ENCODE data around the gene CCL4L2. TPM values are rescaled to one million over a fixed set of nuclear protein-coding genes. Genes with fewer than 3 reads are reported as not detected.
"Not testable (repeated sequence)": the region's sequence is repeated elsewhere in the genome, so short reads cannot be mapped to it uniquely, and the experiment has no call there.

CCL4L2 gene
- total RNA-seq, 1 donor from 2014 or later, result 1.2 TPM

DNA sequence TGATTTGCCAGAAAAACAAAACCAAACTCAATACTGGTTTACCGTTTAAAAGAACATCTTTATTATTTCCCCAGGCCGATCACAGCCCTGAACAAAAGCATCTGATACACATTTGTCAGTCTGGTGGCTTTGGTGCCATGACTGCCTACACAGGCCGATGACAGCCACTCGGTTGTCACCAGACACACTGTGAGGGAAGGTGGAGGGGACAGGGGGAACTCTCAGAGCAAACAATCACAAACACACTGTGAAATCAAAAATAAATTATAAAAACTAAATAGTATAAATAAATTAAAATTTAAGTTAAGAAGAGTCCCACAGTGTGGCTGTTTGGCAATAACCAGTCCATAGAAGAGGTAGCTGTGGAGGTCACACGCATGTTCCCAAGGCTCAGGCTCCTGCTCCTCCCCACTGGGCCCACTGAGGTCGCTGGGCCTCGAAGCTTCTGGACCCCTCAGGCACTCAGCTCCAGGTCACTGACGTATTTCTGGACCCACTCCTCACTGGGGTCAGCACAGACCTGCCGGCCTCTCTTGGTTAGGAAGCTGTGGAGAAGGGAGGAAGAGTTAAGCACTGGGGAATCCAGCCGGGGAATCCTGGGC lies 15.9 kb upstream of the CCL4L2 start:
- DNase-seq (ENCODE audit: low spot score), result not testable (repeated sequence)

DNA sequence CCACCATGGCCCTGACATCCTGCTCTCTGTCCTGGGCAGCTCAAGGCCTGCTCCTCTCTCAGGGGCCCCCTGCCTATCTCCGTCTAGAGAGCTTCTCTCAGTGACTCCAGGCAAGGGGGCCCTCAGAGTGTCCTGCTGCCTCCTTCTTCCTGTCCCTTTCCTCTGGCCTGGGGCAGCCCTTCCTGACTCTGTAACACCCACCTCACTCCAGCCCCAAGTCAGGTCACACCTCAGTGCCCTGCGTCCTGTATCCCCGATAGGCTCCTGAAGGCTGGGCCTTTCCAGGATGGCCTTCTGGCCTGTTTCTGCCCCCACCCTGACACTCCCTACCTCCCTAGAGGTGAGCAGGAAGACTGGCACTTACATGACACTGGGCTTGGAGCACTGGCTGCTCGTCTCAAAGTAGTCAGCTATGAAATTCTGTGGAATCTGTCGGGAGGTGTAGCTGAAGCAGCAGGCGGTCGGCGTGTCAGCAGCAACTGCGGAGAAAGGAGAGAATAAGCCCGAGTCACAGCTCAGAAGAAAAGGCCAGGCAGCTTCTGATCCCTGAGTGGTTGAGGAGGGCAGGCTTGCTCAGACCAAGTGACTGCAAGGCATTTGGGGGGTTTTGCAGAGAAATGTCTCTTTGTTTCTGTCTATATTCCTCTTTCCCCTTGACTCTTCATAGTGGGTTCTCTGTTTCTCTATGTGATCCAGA lies 15.3 kb upstream of the CCL4L2 start:
- no peak for DNase-seq (ENCODE audit: low spot score)

DNA sequence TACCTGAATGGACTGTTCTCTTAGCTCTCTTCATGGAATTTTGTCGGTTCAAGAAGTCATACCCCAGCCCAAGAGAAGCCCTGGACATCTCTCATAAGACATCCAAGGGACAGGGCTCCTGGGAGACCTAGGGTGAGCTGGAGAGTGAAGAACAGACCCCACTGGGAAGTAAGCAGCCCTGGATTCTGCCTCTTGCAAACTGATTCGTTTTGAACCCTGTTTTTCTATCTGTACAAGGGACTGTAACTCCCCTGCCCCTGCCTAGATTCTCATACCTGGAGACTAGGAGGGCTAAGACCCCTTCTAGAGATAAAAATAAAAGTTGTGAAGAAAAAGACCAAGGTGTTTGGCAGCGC lies 14.8 kb upstream of the CCL4L2 start:
- DNase-seq (ENCODE audit: low spot score), result no peak

DNA sequence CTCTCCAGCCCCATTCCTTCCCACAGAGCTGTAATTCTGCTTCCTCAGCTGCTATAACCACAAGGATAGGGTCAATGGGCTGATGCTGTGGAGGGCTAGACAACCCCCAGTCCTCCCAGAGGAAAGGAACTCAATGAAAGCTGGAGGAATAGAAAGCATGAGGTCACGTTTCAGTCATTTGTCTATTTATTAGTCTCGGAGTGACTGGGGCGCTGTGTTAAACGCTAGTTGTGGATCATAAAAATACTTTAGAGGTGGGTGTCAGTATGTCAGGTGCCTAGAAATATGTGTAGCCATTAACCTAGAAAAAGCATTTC lies 13.5 kb upstream of the CCL4L2 start:
- DNase-seq (ENCODE audit: low spot score), result no peak

DNA sequence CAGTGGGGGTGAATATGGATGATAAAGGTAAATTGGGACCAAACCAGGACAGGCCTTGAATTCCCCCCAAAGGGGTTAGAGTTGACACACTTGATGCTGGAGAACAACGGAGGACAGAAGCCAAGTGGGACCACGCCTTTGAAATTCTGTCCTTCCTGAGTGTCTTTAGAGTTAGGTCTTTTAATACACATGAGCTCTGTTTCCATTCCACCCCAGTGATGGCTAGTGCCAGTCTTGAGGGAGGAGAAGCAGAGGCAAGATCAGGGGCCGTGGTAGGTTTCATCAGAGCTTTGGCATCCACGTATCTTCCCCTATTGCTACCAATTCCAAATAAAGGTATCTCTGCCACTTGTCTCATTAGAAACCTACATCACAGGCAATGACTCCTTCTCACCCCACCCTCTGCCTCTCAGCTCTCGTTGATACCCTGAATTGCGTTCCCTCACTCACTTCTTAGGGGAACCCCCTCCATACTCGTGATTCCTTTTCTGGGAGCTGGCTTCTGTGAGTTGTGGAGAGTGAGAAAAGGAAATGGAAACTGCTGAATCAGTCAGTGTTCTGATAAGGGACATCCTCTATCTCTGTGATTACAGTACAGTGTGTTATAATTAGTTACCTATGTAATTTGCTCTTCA lies 11.9 kb upstream of the CCL4L2 start:
- no peak for DNase-seq (ENCODE audit: low spot score)

DNA sequence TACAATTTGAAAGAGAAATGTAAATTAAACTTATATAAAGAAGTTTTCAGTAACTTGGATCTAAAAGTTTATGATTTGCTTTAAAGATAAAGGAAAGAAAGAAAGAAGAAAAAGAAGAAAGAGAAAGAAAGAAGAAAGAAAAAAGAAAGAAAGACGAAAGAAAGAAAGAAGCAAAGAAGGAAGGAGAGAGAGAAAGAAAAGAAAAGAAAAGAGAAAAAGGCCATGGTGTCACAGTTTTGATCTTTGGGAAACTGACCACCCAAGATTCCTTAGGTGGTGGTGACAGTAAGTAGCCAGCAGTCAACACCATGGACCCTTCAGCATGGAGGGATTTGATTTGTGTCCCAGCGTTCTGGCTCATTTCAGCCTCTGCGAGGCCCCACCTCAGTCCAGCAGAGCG lies 9.8 kb upstream of the CCL4L2 start:
- not testable (repeated sequence) for DNase-seq (ENCODE audit: low spot score)

DNA sequence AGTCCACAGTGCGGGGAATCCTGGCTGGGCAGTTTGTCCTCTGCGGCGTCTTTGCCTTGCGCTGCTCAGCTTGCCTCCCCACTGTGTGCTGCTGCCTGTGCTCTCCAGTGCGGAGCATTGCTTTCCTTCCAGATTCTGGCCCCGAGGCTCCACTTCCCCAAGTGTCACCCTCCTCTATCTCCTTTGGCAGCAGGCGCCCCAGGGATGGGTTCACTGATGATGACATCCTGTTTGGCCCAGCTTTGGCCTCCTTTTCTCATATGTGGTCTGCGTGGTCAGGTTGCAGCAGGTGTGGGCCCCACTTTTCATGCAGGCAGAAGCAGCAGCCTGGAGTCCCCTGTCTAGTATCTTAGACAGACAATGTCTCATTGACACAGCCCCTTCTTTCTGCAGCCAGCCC lies 9.4 kb upstream of the CCL4L2 start:
- DNase-seq (ENCODE audit: low spot score), result not testable (repeated sequence)

DNA sequence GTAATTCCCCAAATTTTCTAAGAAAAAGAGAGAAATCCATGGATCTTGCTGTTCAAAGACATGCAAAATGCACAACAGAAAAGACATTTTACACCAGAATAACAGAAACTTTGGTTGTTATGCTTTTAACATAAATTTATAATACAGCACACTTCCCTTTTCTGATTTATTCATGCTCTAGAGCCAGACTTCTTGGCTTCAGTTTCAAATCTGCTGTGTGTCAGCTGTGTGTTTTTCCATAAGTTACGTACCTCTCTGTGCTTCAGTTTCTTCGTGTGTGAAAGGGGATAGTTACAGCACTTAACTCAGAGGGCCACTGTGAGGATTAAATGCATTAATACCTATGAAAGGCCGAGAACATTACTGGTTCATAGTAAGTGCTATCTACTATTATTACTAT lies 7.5 kb upstream of the CCL4L2 start:
- DNase-seq (ENCODE audit: low spot score), result no peak

DNA sequence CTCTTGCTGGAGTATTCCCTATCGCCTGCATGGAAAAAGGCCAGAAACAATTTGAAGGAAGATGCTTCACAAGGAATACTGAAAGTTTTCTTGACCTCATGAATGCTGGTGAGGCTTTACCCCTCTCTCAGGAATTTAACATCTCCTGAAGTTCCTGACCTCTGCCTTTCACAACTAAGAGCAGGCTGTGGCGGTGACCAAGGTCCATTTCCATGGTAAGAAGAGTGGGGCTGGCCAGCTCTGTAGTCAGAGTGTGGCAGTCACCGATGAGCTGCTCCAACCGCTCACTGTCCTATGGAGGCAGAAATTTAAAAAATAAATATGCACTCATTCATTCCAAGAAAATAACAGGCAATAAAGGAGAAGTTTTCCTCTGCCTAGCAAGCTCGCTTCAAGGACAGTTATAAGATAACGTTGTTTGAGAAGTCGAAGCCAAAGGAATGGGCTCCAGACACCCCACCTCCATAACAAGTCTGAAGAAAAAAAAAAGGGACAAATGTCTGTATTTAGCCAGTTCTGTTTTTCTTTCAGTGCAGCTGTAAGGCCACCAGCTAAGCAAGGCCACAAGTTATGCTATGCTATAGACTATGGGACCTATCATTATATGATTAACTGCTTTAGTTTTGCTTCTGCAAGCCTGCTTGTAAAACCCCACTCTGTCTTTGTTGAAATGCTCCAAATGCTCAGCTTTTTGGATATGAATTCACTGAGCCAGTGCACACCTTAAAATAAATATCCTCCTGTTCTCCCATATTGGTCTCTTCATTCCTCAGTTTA lies 6.0 kb upstream of the CCL4L2 start:
- DNase-seq (ENCODE audit: low spot score), result no peak

DNA sequence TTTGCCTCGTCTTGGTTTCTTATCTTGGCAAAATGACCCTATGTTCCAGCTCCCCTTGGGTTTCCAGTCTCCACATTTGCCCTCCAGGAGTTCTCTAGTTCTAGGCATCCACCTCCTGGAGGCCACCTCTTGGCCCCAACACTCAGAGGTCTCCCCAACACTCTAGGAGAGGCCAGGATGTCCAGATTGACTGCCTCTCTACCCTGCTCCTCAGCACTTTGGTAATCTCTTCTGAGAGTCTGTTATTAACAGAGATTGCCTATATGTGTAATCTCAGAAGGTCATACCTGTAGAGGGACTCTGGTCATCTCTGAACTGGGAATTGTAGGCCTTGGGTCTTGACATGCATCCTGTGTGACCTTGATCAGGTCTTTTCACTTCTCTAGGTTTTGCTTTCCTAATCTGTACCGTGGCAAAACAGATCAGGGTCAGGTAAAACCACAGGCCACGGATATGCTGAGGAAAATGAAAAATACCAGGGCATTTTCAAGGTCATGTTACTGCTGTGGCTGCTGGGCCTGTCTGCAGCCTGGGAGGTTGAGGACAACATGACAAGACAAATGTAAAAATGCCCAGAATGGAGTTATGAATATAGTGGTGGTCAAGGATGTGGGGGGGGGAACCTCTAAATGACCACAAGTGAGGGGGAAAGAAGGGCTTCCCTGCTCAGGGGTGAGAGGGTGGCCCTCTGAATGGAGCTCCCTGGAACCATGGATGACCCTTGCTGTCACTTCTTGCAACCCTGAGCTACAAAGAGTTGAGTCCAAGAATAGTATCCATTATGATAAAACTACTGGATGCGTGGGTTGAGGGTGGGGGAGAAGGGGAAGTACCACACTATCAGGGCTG lies 5.0 kb upstream of the CCL4L2 start:
- no peak for DNase-seq (ENCODE audit: low spot score)

DNA sequence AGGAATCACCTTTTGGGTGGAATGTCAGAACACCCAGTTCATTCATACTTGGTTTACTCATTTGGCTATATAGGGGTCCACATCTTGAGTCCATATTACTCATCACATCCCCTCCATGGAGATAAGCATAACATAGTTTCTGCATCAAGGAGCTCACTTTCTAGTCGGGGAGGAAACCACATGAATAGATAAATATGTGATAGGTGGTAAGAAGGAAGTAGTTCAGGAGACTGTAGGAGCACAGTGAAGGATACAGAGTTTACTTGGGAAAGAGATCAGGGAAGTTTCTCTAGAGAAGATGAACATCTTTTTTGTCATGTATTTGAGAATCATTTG lies 4.4 kb upstream of the CCL4L2 start:
- DNase-seq (ENCODE audit: low spot score), result not testable (repeated sequence)

DNA sequence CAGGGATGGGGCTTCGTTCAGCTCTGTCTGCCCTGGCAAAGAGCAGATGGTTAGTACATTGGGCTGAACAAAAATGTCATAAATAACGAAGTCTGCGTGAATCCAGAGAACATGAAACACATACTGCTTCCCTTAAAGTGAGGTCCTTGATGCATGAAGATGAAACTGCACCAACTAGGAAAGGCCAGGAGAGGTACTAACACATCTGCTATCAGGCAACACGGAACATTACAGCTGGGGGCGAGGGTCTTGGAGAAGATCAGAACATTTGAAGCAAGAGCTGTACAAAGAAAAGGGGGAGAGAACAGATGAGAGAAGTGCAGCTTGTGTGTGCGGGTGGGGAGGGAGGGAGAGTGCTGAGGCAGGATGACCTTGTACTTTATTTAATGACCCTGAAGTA lies 3.5 kb upstream of the CCL4L2 start:
- DNase-seq (ENCODE audit: low spot score), result not testable (repeated sequence)

DNA sequence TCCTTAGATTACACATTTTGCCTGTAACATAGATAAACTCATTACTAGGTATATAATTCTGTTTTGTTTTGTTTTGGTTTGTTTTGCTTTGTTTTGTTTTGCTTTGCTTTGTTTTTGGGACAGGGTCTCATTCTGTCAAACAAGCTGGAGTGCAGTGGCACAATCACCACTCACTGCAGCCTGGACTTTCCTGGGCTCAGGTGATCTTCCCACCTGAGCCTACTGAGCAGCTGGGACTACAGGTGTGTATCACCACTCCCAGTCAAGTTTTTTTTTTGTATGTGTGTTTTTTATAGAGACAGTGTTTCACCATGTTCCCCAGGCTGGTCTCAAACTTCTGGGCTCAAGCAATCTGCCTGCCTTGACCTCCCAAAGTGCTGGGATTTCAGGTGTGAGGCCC lies 1.3 kb upstream of the CCL4L2 start:
- DNase-seq (ENCODE audit: low spot score), result no peak

DNA sequence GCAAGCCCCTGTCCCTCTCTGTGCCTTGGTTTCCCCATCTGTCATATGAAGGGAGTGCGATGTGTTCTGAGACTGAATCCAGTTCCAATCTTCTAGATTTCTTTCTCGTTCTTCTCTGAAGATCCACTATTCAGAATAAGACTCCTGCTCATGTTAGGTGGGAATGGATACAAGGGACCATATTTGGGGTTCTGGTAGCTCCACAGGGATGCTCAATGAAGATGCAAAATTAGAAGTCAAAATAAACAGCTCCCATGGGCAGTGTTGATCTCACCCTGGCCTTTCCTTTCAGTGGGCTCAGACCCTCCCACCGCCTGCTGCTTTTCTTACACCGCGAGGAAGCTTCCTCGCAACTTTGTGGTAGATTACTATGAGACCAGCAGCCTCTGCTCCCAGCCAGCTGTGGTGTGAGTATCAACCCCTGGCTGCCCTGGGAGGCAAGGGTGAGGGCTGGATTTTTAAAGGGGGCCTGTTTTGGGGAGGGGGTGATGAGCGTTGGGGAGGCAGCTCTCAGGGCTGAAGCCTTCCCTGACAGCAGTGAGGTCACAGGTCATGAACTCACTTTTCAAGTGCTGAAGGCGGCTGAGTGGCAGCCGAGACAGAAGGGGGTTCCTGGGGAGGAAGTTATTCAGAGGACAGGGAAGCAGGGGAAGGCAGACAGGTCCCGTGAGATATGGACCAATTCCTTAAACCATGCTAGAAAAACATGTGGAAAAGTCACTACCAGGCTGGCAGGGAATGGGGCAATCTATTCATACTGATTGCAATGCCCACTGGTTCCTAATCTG lies 815 bp downstream of the CCL4L2 start:
- DNase-seq (ENCODE audit: low spot score), result not testable (repeated sequence)

DNA sequence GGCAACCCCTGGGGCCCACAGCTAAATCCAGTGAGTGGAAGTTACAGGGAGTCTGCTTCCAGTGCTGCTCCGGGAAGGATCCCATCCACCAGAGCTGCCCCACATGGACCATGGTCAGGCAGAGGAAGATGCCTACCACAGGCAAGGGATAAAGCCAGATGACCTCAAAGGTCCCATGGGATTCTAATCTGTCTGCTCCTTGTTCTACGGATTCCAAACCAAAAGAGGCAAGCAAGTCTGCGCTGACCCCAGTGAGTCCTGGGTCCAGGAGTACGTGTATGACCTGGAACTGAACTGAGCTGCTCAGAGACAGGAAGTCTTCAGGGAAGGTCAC lies 1.4 kb downstream of the CCL4L2 start:
- no peak for DNase-seq (ENCODE audit: low spot score)

DNA sequence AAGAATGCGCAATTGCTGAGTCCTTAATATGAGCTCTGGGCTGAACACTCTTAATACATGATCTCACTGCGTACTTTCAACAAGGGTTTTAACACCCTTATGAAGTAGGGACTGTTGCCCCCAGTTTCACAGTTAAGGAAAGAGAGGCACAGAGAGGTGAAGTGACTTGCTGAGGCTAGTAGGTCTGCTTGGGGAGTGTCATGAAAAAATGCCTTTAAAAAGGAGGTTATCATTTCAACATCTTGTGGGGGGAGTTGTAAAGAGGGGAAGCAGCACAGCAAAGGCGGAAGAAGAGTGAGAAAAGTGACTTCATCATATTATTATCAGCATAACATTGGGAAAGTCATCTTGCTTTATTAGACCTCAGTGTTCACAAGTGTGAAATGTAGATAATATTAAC lies 2.1 kb downstream of the CCL4L2 start:
- no peak for DNase-seq (ENCODE audit: low spot score)

DNA sequence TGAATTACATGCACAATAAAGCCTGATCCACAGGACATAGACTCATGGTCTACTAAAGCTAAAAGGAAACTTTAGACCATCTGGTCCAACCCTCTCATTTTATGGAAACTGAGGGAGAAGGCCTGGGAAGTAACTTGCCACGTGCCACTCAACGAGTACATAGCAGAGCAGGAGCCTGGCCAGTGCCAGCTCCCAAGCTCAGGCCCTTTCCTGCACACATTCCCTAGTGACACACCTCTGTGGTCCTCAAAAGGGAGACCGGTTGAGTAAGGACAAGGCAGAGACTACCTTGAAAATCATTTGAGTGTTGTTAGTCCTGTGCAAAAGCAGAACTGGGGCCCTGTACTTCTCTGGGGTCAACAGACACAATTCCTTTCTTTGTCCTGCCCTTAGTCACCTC lies 2.8 kb downstream of the CCL4L2 start:
- no peak for DNase-seq (ENCODE audit: low spot score)

DNA sequence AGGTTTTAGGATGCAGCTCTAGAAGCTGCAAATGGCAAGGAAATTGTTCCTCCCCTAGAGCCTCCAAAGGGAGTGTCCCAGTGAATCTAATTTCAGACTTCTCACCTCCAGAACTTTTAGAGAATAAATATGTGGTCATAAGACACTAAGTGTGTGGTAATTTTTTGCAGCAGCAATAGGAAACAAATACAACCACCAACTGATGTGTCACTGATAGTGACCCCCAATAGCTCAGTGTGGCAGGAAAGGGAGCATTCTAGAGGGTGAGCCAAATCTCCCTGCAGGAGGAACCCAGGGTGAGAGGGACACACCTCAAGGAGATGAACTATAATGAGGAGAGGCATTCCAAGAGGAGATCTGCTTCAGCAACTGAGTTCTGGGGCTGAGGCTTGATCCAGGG lies 4.1 kb downstream of the CCL4L2 start:
- no peak for DNase-seq (ENCODE audit: low spot score)

DNA sequence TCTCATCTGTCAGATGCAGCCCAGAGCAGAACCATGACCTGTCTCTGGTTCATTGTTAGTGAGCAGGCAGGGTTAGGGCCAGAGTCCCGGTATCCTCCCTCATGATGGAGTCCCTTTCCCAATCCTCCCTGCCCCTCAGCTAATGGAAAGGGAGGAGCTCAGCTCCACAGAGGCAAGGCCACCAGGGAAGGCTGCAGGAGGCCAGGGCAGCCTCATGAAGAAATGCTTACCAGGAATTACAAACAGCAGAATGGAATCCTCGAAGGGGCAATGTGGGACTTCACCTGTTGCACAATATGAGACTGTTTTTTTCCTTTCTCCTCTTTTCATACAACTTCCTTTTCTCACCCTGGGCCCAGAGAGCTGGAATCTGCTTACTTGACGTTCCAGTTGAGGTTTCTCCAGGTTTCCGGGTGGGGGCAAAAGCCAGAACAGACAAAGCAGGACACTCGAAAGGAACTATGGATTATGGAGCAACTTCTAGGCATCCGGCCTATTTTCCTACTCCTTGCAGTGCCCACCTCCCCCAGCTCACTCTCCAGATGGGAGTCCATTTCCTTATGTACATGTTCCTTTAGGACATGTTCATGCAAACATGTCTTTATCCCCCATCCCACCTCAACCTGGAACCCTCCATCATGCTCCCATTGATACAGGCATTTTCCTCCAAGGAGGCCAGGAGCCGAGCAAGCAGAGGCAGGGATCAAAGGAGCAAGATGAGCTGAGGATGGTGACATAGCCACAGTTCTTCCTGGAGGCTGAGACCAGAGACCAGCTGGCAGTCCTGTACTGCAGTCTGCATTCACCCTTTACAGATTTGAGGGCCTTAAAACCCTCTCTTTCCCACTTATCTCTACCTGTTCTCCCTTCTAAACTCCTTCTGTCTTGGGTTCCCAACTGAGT lies 4.8 kb downstream of the CCL4L2 start:
- DNase-seq (ENCODE audit: low spot score), result not testable (repeated sequence)

DNA sequence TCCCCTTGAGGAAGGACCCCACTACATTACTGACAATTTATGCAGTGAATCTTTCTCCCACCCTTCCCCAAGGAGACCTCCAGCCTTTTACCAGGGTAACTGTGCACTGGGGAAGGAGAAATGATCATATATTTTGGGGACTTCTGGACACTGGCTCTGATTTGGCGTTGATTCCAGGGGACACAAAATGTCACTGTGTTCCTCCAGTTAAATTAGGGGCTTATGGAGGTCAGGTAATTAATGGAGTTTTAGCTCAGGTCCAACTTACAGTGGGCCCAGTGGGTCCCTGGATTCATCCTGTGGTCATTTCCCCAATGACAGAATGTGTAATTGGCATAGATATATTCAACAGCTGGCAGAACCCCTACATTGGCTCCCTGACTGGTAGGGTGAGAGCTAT lies 8.7 kb downstream of the CCL4L2 start:
- not testable (repeated sequence) for DNase-seq (ENCODE audit: low spot score)
